Anterior cingulate cortex (tissue), 58 donors: ENCODE data around the gene RBBP5.

Source experiments
- DNase-seq, 58 donors: peaks; one replicate each; lab custom pipeline; 2025; lab: John Stamatoyannopoulos, UW

Gene RBBP5

DNA sequence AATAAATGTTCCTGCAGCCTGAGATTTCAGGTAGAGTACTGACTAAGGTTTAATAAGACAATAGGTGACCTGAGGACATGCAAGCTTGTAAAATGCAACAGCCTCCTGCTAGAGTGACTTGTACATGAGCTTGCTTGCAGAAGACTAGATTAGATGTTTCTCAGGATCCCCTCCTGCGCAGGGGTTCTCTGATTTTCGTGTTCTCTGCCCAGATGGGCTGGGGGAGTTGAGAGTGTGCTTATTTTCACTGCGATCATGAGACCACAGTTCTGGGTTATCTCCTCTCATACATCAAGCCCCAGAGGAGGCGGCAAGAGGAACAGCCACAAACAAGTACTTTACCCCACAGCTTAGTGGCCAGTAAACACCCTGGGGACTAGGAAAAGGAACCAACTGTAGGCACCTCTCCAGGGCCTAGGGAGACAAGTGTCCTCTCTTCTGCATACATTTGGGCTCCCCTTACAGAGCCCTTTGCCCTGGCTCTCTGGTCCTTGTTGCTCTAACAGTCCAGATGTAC, 45.5 kb downstream of the RBBP5 start:
- DNase-seq, result no peak

DNA sequence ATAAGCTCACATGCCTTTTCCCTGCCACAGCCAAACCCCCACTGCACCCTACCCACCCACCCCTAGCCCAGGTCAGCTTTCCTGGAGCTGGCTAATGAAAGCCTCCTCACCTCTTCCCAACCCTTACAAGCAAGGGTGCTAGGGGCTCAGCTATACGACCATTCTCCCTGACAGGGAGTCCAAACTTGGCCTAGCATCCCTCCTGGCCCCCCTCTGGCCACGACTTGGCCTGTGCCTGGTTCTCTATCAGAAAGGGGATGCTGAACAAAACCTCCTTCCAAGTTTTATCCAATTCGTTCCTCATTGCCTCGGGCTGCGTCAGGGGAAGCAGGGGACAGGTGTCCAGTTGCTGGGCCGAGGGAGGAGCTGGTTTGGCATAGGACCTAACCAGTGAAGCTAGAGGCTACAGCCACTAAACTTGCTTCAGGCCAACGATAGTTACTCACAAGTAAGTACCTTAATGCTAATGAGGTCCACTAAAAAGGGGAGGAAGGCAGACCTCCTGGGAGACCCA, 46.1 kb downstream of the RBBP5 start:
- no peak for DNase-seq

DNA sequence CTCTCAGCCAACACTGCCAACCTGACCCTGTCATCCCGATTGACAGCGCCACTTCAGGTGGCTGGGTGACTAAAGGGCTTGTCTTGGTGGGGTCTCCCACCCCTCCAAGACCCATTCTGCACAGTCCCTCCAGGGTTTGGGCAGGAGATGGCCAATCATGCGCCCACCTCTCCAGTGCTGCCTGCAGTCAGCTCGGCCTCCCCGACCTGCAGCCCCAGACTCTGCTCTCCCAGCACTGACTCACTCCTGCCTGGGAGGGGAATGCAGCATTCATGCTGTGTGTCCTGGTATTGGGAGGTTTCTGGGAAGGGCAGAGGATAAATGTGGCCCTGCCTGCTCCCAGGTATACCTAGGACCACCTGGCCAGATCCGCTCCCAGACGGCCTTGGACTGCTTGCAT, 47.3 kb downstream of the RBBP5 start:
- no peak for DNase-seq

DNA sequence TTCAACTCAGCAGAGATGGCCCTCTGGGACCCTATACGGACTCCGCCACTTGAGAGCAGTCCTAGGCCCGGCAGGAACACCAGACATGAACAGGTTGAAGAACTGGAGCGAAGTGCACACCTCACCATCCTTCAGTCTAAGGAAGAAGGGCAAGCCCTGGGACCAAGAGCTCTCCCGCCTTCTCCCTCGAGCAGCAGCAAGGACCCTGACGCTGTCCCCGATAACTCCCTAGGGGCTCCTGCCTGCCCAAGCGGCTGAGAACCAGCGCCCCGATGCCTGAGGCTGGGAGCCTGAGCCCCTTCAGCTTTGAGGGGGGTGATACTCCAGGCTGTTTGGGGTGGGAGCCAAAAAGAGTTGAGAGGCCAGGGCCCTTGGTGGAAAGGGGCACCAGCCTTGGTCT, 47.7 kb downstream of the RBBP5 start:
- DNase-seq, result no peak

DNA sequence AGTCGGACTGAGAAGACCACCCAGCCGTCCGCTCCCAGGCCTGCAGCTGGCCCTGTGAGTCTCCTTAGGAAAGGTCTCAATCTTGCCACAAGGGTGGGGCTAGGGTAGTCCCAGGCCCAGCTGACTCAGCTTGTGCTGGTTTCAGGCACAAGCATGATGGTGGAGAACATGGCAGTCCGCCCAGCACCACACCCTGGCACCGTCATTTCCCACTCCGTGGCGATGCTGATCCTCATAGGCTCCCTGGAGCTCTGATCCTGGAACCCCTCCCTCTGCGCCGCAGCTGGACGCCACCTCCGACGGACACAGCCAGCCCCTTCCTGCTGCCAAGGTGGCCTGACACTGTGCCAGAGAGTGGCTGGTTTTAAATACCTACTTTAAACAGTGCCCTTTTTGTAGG, 48.3 kb downstream of the RBBP5 start:
- DNase-seq, result no peak

DNA sequence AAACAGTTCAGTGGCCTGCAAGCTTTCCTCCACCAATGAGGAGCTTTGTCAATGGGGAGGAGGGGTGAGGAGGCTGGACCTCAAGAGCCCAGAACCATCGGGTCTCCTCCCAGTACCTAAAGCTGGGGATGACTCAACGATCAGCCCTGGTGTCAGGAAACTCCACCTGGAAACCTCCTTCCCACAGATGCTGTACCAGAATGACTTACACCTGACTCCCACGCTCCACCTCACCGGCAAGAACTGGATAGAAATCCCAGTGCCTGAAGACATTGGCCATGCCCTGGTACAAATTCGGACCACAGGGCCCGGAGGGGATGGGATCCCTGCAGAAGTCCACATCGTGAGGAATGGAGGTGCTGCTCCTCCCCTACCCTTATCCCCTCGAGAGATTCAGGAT, 48.9 kb downstream of the RBBP5 start:
- DNase-seq, result no peak

DNA sequence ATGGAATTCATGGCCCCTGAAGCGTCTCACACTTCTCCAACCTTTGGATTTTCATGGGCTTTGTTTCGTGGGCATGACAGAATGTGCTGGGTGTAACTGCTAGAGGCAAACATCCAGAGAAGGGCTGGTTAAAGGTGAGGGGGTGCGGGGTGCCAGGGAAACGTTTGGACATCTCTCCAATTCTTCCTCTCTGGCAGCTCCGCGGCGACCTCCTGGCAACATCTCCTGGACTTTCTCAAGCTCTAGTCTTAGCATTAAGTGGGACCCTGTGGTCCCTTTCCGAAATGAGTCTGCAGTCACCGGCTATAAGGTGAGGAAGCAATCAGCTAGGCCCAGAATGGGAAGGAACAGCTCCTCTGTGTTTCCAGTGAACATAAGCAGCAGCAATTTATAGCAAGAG, 49.5 kb downstream of the RBBP5 start:
- DNase-seq, result no peak

DNA sequence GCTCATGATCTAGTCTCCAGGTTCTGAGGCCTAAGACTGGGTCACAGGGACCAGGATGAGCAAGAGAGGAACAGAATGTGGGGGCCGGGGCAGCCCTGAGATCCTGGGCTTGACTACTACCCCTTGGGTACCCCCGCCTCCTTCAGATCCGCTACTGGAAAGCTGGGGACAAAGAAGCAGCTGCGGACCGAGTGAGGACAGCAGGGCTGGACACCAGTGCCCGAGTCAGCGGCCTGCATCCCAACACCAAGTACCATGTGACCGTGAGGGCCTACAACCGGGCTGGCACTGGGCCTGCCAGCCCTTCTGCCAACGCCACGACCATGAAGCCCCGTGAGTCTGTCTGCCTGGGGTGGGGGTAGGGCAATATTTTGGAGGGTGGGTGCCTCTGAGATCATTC, 50.0 kb downstream of the RBBP5 start:
- DNase-seq, result peak in 20 of 58 donors; percentile 28 to 68 (median 44)

DNA sequence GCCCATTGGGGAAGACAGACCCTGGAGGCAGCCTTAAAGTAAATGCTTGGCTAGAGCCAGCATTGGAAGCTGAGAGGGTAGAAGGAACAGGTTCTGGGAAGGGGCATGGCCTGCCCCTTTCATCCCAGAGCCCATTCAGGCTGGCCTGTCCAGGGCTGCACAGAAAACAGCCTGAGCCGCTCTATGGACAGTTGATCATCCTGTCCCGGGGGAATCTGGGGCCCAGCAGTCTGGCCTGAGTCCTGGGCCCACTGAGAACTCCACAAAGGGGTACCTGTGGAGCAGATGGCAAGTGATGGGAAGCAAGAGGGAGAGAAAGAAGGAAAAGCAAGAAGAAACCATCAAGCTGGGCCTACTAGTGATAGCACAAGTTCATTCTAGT, 50.8 kb downstream of the RBBP5 start:
- no peak for DNase-seq

DNA sequence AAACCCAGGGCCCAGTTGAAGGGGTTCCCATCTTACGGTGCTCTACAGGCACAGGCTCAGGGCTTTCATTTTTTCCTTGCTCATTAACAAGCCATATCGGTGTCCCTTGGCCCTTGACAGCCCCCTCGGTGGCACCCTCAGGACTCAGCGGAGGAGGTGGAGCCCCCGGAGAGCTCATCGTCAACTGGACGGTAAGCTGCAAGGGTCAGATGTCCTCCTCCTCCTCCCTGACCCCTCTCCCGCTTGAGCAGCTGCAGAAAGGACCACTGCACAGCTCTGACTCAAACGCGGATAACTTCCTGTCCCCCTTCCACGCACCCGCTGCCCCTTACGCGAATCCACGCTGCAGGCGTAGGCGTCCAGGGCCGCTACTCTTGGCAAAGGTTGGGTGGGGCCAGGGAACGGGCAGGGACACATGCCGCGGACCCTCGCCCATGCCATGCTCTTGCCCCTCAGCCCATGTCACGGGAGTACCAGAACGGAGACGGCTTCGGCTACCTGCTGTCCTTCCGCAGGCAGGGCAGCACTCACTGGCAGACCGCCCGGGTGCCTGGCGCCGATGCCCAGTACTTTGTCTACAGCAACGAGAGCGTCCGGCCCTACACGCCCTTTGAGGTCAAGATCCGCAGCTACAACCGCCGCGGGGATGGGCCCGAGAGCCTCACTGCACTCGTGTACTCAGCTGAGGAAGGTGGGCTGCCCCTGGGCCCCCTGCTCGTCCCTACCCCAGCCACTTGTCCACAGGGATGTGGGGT, 52.2 kb downstream of the RBBP5 start:
- no peak for DNase-seq

DNA sequence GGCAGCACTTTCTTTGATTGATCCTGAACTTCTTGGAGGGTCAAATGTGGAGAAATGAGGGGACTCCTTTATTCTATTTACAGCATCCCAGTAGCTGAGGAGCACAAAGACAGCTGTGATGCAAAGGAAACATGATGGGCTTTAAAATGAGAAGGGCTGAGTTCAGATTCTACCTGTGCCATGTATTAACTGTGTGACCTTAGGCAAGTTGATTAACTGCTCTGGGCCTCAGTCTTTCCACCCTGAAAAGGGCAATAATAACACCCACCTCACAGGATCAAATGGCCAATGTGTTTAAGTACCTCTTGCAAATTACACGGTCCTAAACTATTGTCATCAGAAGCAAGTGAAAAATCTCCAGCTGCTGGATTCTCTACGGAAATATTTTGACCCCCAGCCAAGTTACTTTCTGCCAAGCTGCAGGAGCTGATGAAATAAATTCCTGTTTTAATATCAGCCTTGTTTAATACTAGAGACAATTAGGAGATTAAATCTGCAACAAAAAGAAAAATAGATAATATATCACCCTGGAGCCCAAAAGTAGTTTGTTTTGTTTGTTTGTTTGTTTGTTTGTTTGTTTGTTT, 53.2 kb downstream of the RBBP5 start:
- DNase-seq, result no peak

DNA sequence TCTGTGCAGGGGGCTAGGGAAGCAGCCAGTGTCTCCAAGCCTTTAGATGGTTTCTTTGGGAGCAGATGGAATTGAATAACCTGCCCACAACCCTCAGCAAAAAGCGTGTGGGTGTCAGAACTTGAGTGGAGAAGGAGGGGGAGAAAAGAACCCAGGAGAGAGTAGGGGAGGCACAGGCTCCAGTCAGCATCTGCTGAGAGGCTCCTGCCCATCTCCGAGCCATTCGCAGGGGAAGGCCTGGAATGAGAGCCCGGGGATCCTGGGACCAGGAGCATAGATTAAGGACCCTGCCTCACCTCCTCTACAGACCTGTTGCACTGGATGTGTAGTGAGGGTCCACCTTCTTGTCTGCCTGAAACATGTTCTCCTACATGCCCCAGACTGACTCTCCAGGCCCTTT, 53.8 kb downstream of the RBBP5 start:
- peak in 1 of 58 donors; percentile 53 for DNase-seq

DNA sequence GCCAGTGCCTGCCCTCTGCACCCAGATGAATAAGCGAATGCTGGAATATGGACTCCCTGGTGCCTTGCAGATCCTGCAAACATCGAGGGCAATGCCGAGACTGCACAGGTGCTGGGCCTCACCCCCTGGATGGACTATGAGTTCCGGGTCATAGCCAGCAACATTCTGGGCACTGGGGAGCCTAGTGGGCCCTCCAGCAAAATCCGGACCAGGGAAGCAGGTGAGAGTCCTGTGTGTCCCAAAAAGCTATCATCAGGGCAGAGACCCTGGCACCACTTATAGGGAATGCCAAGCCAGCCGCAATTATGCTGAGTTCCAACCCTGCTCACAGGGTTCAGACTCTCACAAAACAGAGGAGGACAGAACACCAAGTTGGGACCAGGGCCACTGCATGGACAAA, 54.7 kb downstream of the RBBP5 start:
- DNase-seq, result no peak

DNA sequence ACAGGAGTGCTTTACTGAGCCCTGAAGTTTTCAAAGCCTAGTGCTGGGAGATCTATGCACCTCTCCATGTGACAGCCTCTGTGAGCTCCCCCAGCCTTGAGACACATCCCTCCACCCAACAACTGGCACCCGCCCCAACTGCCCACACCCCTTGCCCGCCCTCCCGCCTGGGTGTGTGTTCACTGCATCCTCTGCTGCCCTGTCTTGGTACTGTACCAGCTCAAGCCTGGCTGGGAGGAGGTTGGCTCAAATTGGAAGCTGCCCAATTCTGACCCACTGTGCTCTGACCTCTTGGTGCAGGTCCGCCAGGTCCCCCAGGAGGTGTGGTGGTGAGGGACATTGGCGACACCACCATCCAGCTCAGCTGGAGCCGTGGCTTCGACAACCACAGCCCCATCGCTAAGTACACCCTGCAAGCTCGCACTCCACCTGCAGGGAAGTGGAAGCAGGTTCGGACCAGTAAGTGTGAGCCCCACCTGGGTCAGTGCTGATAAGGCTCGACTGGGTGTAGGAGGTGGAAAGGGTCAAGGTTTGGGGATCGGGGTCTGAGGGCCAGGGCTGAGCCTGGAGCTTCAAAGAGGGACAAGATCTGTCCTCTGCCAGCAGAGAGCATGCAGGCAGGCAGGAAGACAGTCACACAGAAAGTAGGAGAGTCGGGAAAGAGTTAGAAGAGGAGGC, 55.5 kb downstream of the RBBP5 start:
- no peak for DNase-seq

DNA sequence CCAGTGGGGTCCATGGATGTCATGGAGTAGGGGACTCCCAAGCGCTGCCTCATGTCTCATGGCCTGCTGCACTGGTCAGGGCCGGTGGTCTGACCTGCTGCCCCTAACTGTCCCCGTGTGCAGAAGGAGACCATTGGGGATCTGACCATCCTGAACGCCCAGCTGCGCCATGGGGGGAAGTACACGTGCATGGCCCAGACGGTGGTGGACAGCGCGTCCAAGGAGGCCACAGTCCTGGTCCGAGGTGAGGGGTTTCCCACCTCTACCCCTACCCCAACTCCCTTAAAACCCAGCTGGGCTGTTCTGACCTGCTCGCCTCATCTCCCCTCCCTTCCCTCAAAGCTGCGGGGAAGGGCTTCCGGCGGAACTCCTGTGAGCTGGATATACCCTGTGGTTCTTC, 56.1 kb downstream of the RBBP5 start:
- no peak for DNase-seq

DNA sequence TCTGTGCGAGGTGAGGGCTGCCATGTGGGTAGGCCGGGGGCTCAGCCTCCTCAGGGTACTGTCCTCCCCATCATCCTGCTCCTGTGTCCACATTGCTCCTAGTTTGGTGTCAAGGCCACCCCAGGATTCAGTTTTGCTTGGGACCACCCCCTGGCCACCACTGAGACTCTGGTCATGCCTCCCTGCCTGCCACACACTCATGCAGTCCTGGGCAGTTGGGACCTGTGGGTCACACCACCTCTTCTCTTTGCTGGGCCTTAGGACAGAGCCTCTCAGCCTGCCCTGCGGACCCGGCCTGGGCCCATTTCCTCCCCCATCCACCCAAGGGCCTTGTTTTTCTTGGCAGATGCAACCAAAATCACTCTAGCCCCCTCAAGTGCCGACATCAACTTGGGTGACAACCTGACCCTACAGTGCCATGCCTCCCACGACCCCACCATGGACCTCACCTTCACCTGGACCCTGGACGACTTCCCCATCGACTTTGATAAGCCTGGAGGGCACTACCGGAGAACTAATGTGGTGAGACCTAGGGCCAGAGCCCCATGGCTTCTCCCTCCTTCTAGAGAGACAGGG, 56.9 kb downstream of the RBBP5 start:
- DNase-seq, result no peak

DNA sequence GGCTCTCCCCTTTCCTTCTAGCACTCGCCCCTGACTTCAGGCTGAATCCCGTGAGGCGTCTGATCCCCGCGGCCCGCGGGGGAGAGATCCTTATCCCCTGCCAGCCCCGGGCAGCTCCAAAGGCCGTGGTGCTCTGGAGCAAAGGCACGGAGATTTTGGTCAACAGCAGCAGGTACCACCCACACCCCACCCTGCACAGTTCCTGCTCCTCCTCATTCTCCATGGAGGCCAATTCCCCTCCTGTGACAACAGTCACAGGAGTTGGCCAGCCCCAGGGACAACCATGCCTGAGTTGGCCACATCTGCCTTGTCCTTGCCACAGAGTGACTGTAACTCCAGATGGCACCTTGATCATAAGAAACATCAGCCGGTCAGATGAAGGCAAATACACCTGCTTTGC, 57.5 kb downstream of the RBBP5 start:
- no peak for DNase-seq

DNA sequence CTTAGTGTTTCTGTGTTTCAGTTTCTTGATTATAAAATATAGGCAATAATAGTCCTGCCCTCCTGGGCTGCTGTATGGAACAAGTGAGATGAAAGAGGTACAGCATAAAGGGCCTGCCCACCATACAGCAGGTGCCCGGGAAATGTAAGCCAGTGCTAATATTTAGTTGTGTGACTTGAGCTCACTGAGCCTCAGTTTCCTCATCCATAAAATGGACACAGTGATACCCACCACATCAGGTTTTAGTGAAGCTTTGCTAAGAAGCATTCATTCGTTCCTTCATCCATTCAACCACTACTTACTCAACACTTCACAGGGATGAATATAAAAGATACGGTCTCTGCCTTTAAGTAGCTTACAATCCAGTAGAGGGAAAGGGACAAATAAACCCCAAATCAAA, 58.9 kb downstream of the RBBP5 start:
- no peak for DNase-seq

DNA sequence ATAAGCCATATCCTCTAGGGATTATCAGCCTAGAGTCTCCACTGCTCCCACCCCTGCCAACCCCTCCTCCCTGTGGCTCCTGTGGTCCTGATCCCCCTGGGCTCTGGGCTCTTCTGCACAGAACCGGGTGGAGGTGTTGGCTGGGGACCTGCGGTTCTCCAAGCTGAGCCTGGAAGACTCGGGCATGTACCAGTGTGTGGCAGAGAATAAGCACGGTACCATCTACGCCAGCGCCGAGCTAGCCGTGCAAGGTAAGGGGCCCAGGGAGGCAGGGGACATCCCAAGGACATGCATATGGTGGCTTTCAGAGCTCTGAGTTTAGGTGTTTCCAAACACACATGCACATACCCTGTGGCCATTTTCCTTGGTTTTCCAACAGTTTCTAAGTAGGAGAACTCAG, 59.5 kb downstream of the RBBP5 start:
- DNase-seq, result no peak

DNA sequence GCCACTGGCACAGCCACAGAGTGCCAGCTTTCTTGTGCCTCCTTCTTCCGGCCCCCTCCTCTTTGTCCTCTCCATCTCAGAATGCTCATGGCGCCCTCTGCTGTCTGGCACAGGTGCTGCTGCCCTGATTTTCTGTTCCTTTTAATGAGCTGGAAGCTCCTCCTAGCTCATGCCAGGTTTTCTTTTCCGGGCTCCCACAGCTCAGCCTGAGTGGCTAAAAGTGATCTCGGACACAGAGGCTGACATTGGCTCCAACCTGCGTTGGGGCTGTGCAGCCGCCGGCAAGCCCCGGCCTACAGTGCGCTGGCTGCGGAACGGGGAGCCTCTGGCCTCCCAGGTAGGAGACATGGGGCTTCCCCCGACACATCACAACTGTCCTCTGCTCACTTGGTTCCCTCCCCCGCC, 60.1 kb downstream of the RBBP5 start:
- DNase-seq, result peak in 55 of 58 donors; percentile 36 to 92 (median 77)

DNA sequence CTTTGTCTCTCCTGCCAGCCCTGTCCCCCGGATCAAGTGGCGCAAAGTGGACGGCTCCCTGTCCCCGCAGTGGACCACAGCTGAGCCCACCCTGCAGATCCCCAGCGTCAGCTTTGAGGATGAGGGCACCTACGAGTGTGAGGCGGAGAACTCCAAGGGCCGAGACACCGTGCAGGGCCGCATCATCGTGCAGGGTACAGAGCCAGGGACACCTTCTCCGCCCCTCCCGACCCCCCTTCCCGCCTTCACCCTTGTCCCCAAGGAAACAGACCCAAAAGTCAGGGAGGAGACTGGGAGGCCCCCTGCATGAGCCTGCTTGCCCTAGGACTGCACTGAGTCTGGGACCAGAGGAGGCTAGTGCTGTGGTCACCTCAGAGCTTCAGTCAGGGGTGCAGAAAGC, 60.6 kb downstream of the RBBP5 start:
- no peak for DNase-seq
